IPS-18a (cell line): ENCODE results near the gene DUSP16.
"Not testable (repeated sequence)": the region's sequence is repeated elsewhere in the genome, so short reads cannot be mapped to it uniquely, and the experiment has no call there.

ENCODE experiments used
- H3K27ac ChIP-seq: one replicate; pipeline ENCODE4 v1.5.1; 2013; ENCODE audit warnings: low read length
- H3K27me3 ChIP-seq: one replicate; pipeline ENCODE4 v1.6.1; 2013; ENCODE audit warnings: mild to moderate bottlenecking, low read length; ENCODE audit not compliant: control insufficient read depth, insufficient read depth
- H3K36me3 ChIP-seq: one replicate; pipeline ENCODE4 v1.6.1; 2013; ENCODE audit warnings: low read depth, low read length; ENCODE audit not compliant: control insufficient read depth
- H3K4me1 ChIP-seq: one replicate; pipeline ENCODE4 v1.6.1; 2013; ENCODE audit warnings: low read depth, low read length; ENCODE audit not compliant: control insufficient read depth
- H3K4me3 ChIP-seq: one replicate; pipeline ENCODE4 v1.5.1; 2013; ENCODE audit warnings: low read length
- H3K9ac ChIP-seq: one replicate; pipeline ENCODE4 v1.6.1; 2013; ENCODE audit warnings: mild to moderate bottlenecking, low read length, moderate library complexity
- H3K9me3 ChIP-seq: one replicate; pipeline ENCODE4 v1.6.1; 2013; ENCODE audit warnings: low read depth, low read length; ENCODE audit not compliant: control insufficient read depth

The DUSP16 gene

GRCh38 chr12:12598864-12599263, 36.2 kb upstream of the DUSP16 start:
- no peaks in the 10 kb centered on the region for H3K36me3 ChIP-seq
- H3K4me1 ChIP-seq = no peaks in the 10 kb centered on the region
- no peak overlapping the region for H3K27ac ChIP-seq

GRCh38 chr12:12596598-12596997, 33.9 kb upstream of the DUSP16 start:
- not testable (repeated sequence) for H3K9ac ChIP-seq, H3K4me1 ChIP-seq, H3K27ac ChIP-seq, H3K36me3 ChIP-seq, H3K4me3 ChIP-seq, H3K27me3 ChIP-seq, H3K9me3 ChIP-seq

More at GRCh38 chr12:12598864-12599263, 36.2 kb upstream of the DUSP16 start:
- Histone ChIP-seq H3K9ac (no peak overlapping the region), H3K27me3 (no peaks in the 10 kb centered on the region), H3K4me3 (no peak overlapping the region), H3K9me3 (no peaks in the 10 kb centered on the region)

- not testable (repeated sequence) for H3K27me3 ChIP-seq, H3K9me3 ChIP-seq, H3K36me3 ChIP-seq, H3K27ac ChIP-seq, H3K4me3 ChIP-seq, H3K4me1 ChIP-seq, H3K9ac ChIP-seq
These were observed 33.3 kb upstream of the DUSP16 start for GRCh38 chr12:12595929-12596328.

- Histone ChIP-seq H3K36me3 (no peaks in the 10 kb centered on the region), H3K9ac (no peak overlapping the region), H3K9me3 (no peaks in the 10 kb centered on the region), H3K4me1 (no peaks in the 10 kb centered on the region), H3K27ac (no peak overlapping the region), H3K27me3 (no peaks in the 10 kb centered on the region), H3K4me3 (no peak overlapping the region)
These were observed 30.3 kb upstream of the DUSP16 start for GRCh38 chr12:12592930-12593329.

GRCh38 chr12:12590961-12591360, 28.3 kb upstream of the DUSP16 start:
- Histone ChIP-seq H3K36me3 (no peaks in the 10 kb centered on the region), H3K27ac (no peak overlapping the region), H3K27me3 (no peaks in the 10 kb centered on the region), H3K4me1 (no peaks in the 10 kb centered on the region), H3K9ac (no peak overlapping the region), H3K4me3 (no peak overlapping the region), H3K9me3 (no peaks in the 10 kb centered on the region)

- not testable (repeated sequence) for H3K4me3 ChIP-seq, H3K9ac ChIP-seq, H3K27ac ChIP-seq, H3K9me3 ChIP-seq, H3K4me1 ChIP-seq, H3K27me3 ChIP-seq, H3K36me3 ChIP-seq
These were observed 25.8 kb upstream of the DUSP16 start for GRCh38 chr12:12588436-12588835.

- no peak overlapping the region for H3K27ac ChIP-seq
- no peaks in the 10 kb centered on the region for H3K36me3 ChIP-seq
- H3K4me1 ChIP-seq = no peaks in the 10 kb centered on the region
- no peak overlapping the region for H3K9ac ChIP-seq
- H3K9me3 ChIP-seq = no peaks in the 10 kb centered on the region
- no peak overlapping the region for H3K4me3 ChIP-seq
- no peaks in the 10 kb centered on the region for H3K27me3 ChIP-seq
These were observed 25.2 kb upstream of the DUSP16 start for GRCh38 chr12:12587878-12588277.

GRCh38 chr12:12586879-12587675, 24.4 kb upstream of the DUSP16 start:
- H3K36me3 ChIP-seq = no peaks in the 10 kb centered on the region
- no peak overlapping the region for H3K27ac ChIP-seq
- H3K4me1 ChIP-seq = no peaks in the 10 kb centered on the region
- no peak overlapping the region for H3K9ac ChIP-seq
- no peaks in the 10 kb centered on the region for H3K9me3 ChIP-seq
- H3K27me3 ChIP-seq = no peaks in the 10 kb centered on the region
- no peak overlapping the region for H3K4me3 ChIP-seq

GRCh38 chr12:12585115-12585863, 22.6 kb upstream of the DUSP16 start:
- no peak overlapping the region for H3K4me3 ChIP-seq
- H3K9ac ChIP-seq = no peak overlapping the region
- H3K27ac ChIP-seq = no peak overlapping the region
- no peaks in the 10 kb centered on the region for H3K9me3 ChIP-seq
- no peaks in the 10 kb centered on the region for H3K36me3 ChIP-seq
- H3K4me1 ChIP-seq = no peaks in the 10 kb centered on the region
- no peaks in the 10 kb centered on the region for H3K27me3 ChIP-seq

GRCh38 chr12:12583510-12584178, 21.0 kb upstream of the DUSP16 start:
- no peak overlapping the region for H3K27ac ChIP-seq
- H3K9me3 ChIP-seq = no peaks in the 10 kb centered on the region
- no peak overlapping the region for H3K4me3 ChIP-seq
- no peaks in the 10 kb centered on the region for H3K4me1 ChIP-seq
- no peaks in the 10 kb centered on the region for H3K36me3 ChIP-seq
- no peaks in the 10 kb centered on the region for H3K27me3 ChIP-seq
- H3K9ac ChIP-seq = no peak overlapping the region

GRCh38 chr12:12582895-12583303, 20.2 kb upstream of the DUSP16 start:
- no peak overlapping the region for H3K4me3 ChIP-seq
- no peaks in the 10 kb centered on the region for H3K27me3 ChIP-seq
- H3K9me3 ChIP-seq = no peaks in the 10 kb centered on the region
- no peak overlapping the region for H3K27ac ChIP-seq
- no peaks in the 10 kb centered on the region for H3K4me1 ChIP-seq
- H3K36me3 ChIP-seq = no peaks in the 10 kb centered on the region
- H3K9ac ChIP-seq = no peak overlapping the region
